ENCODE data around the gene PRDM16.

- TF ChIP-seq CTCF (IDR thresholded peaks at IDR 0.05) (no peak), POLR2A (IDR thresholded peaks at IDR 0.05) (no peak)
Observed at GRCh38 chr1:3305156-3305555, 236.2 kb downstream of the PRDM16 start.

All from testis (tissue), 2 donors.